Small intestine (tissue), 7 donors: ENCODE data around the gene COPZ2. TPM values are rescaled to one million over a fixed set of nuclear protein-coding genes. Genes with fewer than 3 reads are reported as not detected.
A peak's percentile ranks its signal among the peaks of the same experiment; 100 is the strongest.
"Not testable (repeated sequence)": the region's sequence is repeated elsewhere in the genome, so short reads cannot be mapped to it uniquely, and the experiment has no call there.

Experiments
- DNase-seq, 2 donors: peaks; one replicate each; pipeline versions ENCODE4 v3.0.0 to v3.0.0-alpha.2; 2013
- FAIRE-seq: peaks from 2 replicates; lab custom pipeline; 2012; peaks lifted over from hg19 to GRCh38; lab: Jason Lieb, UNC
- H3K27ac ChIP-seq, 3 donors: one replicate each; pipeline ENCODE4 v1.5.1; 2013; ENCODE audit warnings: low read length in 2 of 3, mild to moderate bottlenecking in 2 of 3, control low read depth in 1 of 3, inconsistent platforms in 1 of 3, low read depth in 1 of 3, moderate library complexity in 1 of 3
- H3K27me3 ChIP-seq, 3 donors: one replicate each; pipeline ENCODE4 v1.6.1; 2013; ENCODE audit warnings: low read length in 3 of 3, inconsistent platforms in 1 of 3; ENCODE audit not compliant: control insufficient read depth in 3 of 3, insufficient read depth in 3 of 3
- H3K36me3 ChIP-seq, 3 donors: one replicate each; pipeline ENCODE4 v1.6.1; 2013; ENCODE audit warnings: low read length in 3 of 3, inconsistent platforms in 1 of 3, low read depth in 1 of 3, mild to moderate bottlenecking in 1 of 3, moderate library complexity in 1 of 3; ENCODE audit not compliant: control insufficient read depth in 3 of 3, insufficient read depth in 2 of 3
- H3K4me1 ChIP-seq, 3 donors: one replicate each; pipeline ENCODE4 v1.6.1; 2013; ENCODE audit warnings: low read length in 2 of 3, inconsistent platforms in 1 of 3, low read depth in 1 of 3, mild to moderate bottlenecking in 1 of 3, moderate library complexity in 1 of 3; ENCODE audit not compliant: control insufficient read depth in 3 of 3, insufficient read depth in 2 of 3
- H3K4me3 ChIP-seq, 3 donors: one replicate each; pipeline ENCODE4 v1.5.1; 2013; ENCODE audit warnings: low read length in 3 of 3, control low read depth in 1 of 3, inconsistent platforms in 1 of 3, low read depth in 1 of 3, mild to moderate bottlenecking in 1 of 3, moderate library complexity in 1 of 3
- H3K9me3 ChIP-seq, 2 donors: one replicate each; pipeline ENCODE4 v1.6.1; 2013; ENCODE audit warnings: low read depth in 1 of 2, low read length in 1 of 2; ENCODE audit not compliant: control insufficient read depth in 2 of 2, insufficient read depth in 1 of 2
- WGBS, 3 donors: extraction: QIAGEN DNeasy Blood & Tissue Kit; methylation state at CpG; one replicate each; pipeline ENCODE4 v1.1.7; 2013; 5-methylcytosine and 5-hydroxymethylcytosine counted together
- polyA plus RNA-seq, 4 donors: library from polyadenylated mRNA; stranded (reverse) in 3 of 4; unstranded in 1 of 4; fragments of 200-250 nt in 3 of 4; fragments of 120-200 nt in 1 of 4; gene quantifications; one replicate each; pipeline versions ENCODE4 v1.2.1 to v1.2.3, GENCODE V29; 2013
- donor health status: healthy with polysubstance abuse.
- donor health status: control.
- donor health status: control.
- donor health status: Bipolar disorder and iron deficiency.
- donor health status: healthy.

COPZ2 gene
- polyA plus RNA-seq, 4 donors: 4.4 to 7.3 (median 5.6) TPM; not detected in 1

DNA sequence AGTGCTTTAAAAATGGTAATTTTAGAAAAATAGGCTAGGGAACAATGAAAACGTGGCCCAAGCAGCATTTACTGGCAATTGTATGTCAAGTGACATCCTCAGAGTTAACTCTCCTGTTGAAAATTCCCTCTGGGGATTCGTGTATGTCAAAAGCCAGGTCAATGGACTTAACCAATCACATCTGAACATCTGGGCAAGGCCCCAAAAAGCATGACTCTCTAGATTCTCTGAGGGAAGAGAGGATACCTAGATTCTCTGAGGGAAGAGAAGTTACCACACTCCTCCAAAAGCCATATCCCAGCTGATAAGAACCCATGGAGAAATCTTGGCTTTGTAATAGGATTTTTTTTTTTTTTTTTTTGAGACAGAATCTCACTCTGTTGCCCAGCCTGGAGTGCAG, 34.1 kb upstream of the COPZ2 start:
- Histone ChIP-seq H3K27me3 (no peaks in the 10 kb centered on the region), H3K4me1 (peaks cover 0 to 9% (median 0%) of the 10 kb centered on the region in 3 donors), H3K36me3 (peaks cover 2 to 39% (median 4%) of the 10 kb centered on the region in 3 donors), H3K27ac (no peak overlapping the region), H3K4me3 (no peak overlapping the region), H3K9me3 (no peaks in the 10 kb centered on the region)
- WGBS, 3 donors: 67 to 76% (median 75%) methylated on average over 2 of the region's 2 CpGs
- DNase-seq (no peak), FAIRE-seq (no peak)

DNA sequence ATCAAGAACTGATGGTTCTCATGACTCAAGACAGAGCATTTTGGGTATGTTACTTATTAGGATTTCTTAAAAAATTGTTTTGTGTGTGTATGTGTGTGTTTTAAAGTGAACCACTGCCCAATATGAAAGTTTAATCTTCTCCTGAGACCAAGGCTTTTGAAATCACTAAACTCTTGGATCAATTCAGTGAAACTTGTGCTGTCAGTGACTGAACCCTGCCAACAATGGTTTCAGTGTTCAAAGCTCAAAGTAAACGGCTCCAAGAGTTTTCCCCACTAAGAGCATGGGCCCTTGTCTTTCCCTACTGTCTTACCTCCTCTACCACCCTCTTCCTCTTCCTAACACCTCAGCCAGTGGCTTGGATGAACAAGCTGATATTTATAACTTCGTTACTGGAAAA, 32.6 kb upstream of the COPZ2 start:
- Histone ChIP-seq H3K9me3 (no peaks in the 10 kb centered on the region), H3K4me1 (peaks cover 0 to 9% (median 0%) of the 10 kb centered on the region in 3 donors), H3K36me3 (peaks cover 2 to 40% (median 4%) of the 10 kb centered on the region in 3 donors), H3K27ac (no peak overlapping the region), H3K27me3 (no peaks in the 10 kb centered on the region), H3K4me3 (no peak overlapping the region)
- DNase-seq (no peak), FAIRE-seq (no peak)
- WGBS, 3 donors: 39 to 55% (median 41%) methylated on average over 2 of the region's 2 CpGs

DNA sequence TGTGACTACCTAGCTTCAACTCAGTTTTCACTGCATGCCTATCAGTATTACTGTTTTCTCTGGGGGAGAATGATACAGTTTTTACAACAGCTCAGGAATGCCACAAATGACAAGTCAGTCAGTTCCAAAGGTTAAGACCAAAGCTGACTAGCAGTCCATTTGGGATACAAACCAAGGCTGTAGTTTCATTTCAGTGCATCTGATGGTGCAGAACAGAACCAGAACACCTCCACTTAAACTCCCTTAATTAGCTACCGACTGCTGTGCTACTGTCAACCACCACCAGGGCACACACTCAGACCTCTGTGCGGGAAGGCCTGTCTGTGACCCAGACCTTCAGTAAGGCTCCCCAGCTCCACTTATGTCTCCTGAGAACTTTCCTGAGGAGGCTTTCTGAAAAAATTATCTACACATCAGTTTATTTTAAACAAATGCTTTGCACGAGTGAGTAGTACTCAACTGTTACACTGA, 30.9 kb upstream of the COPZ2 start:
- whole genome bisulfite sequencing, 3 donors: 45 to 65% (median 57%) methylated on average over 3 of the region's 3 CpGs
- Histone ChIP-seq H3K27me3 (no peaks in the 10 kb centered on the region), H3K4me3 (no peak overlapping the region), H3K27ac (no peak overlapping the region), H3K9me3 (no peaks in the 10 kb centered on the region), H3K36me3 (peaks cover 2 to 38% (median 4%) of the 10 kb centered on the region in 3 donors), H3K4me1 (peaks cover 0 to 9% (median 0%) of the 10 kb centered on the region in 3 donors)
- no peak for FAIRE-seq
- peak; percentile 41 to 61 for DNase-seq

DNA sequence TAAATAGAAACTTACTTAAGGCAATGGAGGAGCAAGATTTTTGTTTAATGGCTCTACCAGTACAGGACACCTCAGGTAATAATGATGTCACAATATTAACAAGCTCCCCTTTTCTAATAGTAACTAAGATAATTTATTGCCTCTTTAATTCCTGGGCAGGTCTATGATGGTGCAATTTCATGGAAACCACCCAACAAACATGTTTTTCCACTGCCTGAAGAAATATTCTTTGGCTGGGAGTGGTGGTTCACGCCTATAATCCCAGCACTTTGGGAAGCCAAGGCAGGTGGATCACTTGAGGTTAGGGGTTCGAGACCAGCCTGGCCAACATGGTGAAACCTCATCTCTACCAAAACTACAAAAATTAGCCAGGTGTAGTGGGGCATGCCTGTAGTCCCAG, 30.2 kb upstream of the COPZ2 start:
- H3K27me3 ChIP-seq, DNase-seq, FAIRE-seq, H3K9me3 ChIP-seq, H3K4me3 ChIP-seq, H3K4me1 ChIP-seq, H3K27ac ChIP-seq: not testable (repeated sequence)
- peaks cover 4 to 36% (median 5%) of the 10 kb centered on the region in 3 donors for H3K36me3 ChIP-seq
- WGBS, 3 donors: 38 to 81% (median 61%) methylated on average over 2 of the region's 2 CpGs

DNA sequence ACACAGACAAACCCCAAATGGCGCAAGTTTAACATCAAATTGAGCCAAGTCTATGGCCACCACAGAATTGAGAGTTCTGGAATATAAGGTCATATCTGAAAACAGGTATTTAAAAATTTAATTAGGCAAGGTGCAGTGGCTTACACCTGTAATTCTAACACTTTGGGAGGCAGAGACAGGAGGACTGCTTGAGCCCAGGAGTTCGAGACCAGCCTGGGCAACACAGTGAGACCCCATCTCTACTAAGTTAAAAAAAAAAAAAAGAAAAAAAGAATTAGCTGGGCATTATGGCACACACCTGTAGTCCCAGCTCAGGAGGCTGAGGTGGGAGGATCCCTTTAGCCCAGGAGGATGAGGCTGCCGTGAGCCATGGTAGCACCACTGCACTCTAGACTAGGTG, 29.6 kb upstream of the COPZ2 start:
- 96 to 99% (median 98%) methylated on average over 3 of the region's 3 CpGs for whole genome bisulfite sequencing, 3 donors
- Histone ChIP-seq H3K9me3 (no peaks in the 10 kb centered on the region), H3K4me3 (no peak overlapping the region), H3K4me1 (peaks cover 0 to 9% (median 0%) of the 10 kb centered on the region in 3 donors), H3K27ac (no peak overlapping the region), H3K36me3 (peaks cover 5 to 38% (median 6%) of the 10 kb centered on the region in 3 donors), H3K27me3 (no peaks in the 10 kb centered on the region)
- DNase-seq: no peak
- FAIRE-seq: no peak

DNA sequence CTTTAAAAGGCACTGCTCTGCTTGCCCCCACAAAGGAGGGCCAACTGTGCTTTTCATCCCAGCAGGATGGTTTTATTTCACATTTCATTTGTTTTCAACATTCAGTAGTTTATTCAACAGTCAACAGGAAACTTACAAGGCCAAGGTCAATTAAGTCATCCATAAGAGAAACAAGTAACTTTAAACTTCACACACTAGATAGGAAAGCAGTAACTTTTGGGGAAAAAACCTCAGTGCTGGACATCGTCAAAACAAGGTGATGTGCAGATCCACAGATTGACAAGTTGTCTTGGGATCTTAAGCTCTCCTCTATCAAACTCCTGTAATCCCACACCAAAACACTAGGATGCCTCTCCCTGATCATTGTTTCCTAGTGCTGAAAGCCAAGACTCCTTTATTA, 29.1 kb upstream of the COPZ2 start:
- Histone ChIP-seq H3K4me1 (peaks cover 0 to 9% (median 0%) of the 10 kb centered on the region in 3 donors), H3K27ac (no peak overlapping the region), H3K36me3 (peaks cover 8 to 40% (median 10%) of the 10 kb centered on the region in 3 donors), H3K4me3 (no peak overlapping the region), H3K9me3 (no peaks in the 10 kb centered on the region), H3K27me3 (no peaks in the 10 kb centered on the region)
- no peak for FAIRE-seq
- DNase-seq: no peak
- WGBS, 3 donors: 73 to 100% (median 90%) methylated on average over 1 of the region's 1 CpG

DNA sequence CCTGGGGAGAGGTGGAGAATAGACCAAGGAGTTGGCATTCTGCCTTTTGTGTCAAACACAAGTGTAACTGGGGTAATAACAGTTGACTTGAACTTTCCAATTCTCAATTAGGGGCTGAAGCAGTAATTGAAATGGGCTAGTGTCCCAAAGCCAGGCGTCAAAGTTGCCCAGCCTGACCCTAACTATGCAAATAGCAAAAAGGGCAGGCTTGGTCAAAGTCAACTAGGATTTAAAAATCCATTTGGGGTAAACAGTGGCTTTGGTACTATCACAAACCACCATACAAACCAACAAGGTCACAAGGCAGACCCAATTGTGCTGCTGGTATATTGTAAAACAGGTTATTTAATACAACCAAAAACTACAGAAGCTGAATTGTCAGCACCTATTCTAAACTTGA, 28.6 kb upstream of the COPZ2 start:
- DNase-seq (no peak), FAIRE-seq (no peak)
- peaks cover 8 to 40% (median 13%) of the 10 kb centered on the region in 3 donors for H3K36me3 ChIP-seq
- 48 to 73% (median 67%) methylated on average over 1 of the region's 1 CpG for WGBS, 3 donors
- peaks cover 0 to 9% (median 0%) of the 10 kb centered on the region in 3 donors for H3K4me1 ChIP-seq
- no peaks in the 10 kb centered on the region for H3K27me3 ChIP-seq
- no peak overlapping the region for H3K27ac ChIP-seq
- no peaks in the 10 kb centered on the region for H3K9me3 ChIP-seq
- H3K4me3 ChIP-seq: no peak overlapping the region

DNA sequence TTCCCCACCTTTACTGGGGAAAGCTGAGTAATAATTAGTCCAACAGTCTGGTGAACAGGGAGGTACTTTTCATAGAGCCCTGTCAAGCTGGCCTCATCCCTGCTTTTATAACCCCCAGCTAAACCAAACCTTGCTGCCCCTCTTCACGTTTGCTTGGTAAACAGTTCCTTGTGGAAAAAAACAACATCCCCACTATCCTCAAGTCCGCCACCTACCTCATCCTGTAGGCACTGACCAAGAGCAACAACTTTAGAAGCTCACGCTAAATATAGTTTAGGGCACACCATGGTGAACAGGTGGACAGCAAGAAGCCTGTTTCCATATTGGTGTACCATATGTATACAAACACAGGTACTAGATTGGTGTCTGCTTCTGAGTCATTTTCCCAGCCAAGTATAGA, 27.0 kb upstream of the COPZ2 start:
- peaks cover 14 to 50% (median 25%) of the 10 kb centered on the region in 3 donors for H3K36me3 ChIP-seq
- H3K4me1 ChIP-seq: peaks cover 0 to 9% (median 0%) of the 10 kb centered on the region in 3 donors
- DNase-seq (no peak), FAIRE-seq (no peak)
- H3K27ac ChIP-seq: no peak overlapping the region
- WGBS, 3 donors: 78 to 82% (median 79%) methylated on average over 3 of the region's 3 CpGs
- H3K4me3 ChIP-seq: no peak overlapping the region
- H3K9me3 ChIP-seq: no peaks in the 10 kb centered on the region
- H3K27me3 ChIP-seq: no peaks in the 10 kb centered on the region

DNA sequence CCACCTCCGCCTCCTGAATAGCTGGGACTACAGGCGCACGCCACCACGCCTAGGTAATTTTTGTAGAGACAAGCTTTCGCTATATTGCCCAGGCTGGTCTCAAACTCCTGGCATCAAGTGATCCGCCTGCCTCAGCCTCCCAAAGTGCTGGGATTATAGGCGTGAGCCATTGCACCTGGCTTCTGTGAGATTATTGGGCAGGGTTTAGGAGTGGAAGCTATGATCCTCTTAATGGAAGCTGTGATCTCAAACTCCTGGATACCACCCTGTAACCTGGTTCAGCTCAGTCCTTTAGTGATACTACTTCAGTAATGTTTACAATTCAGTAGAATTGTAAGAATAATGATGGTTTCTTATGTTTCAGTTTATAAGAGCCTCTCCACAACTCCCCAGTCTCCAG, 24.7 kb upstream of the COPZ2 start:
- Histone ChIP-seq H3K36me3 (peaks cover 17 to 64% (median 41%) of the 10 kb centered on the region in 3 donors), H3K27ac (no peak overlapping the region), H3K4me3 (no peak overlapping the region), H3K4me1 (no peaks in the 10 kb centered on the region), H3K9me3 (no peaks in the 10 kb centered on the region), H3K27me3 (no peaks in the 10 kb centered on the region)
- WGBS, 3 donors: 94 to 98% (median 96%) methylated on average over 7 of the region's 7 CpGs
- DNase-seq (no peak), FAIRE-seq (no peak)
